GM20431 (cell line): ENCODE data around the gene UST.
"Not testable (repeated sequence)": the region's sequence is repeated elsewhere in the genome, so short reads cannot be mapped to it uniquely, and the experiment has no call there.

Experiments
- in situ Hi-C: fragments of 300-500 bp; cut with MseI, MboI; formaldehyde crosslinking; loops from one replicate; pipeline ENCODE4 v1.15.0; 2020; ENCODE audit warnings: low sequenced_read_pairs; ENCODE audit not compliant: unreplicated experiment

UST gene

DNA sequence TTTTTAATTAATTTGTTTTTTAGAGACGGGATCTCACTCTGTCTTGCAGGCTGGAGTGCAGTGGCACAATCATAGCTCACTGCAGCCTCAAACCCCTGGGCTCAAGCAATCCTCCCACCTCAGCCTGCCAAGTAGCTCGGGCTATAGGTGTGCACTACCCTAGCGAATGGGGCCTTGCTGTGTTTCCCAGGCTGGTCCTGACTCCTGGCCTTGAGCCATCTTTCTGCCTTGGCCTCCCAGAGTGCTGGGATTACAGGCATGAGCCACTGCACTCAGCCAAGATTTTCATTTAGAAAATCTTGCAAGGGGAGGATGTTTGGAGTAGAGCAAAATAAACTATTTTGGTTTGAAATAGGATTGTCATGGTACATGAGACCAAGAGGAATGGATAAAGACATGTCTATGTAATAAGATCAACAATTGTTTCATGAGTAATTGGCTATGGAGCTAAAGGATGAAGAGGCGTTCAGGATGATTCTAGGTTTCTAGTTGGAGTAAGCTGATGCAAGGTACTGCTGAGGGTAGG is 237.8 kb downstream of the UST start:
- in situ Hi-C loops: no loop called here

DNA sequence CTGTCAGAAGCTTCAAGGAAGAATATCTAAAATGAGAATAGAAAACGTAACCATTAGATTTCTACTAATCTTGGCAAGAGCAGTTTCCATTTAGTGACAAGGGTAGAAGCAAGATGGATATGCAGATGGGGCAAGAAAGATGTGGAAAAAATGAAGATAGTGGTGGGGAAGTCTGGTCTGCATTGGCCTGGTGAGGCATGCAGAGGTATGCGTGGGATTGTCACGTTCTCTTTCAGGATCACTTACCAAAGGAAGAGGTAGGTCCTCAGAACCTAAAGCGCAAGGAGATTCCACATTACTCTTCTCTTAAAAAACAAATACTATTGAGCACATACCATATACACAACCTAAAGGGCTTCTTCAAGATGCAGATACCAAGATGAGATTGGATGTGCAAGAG is 238.7 kb downstream of the UST start:
- in situ Hi-C loops: no loop called here

DNA sequence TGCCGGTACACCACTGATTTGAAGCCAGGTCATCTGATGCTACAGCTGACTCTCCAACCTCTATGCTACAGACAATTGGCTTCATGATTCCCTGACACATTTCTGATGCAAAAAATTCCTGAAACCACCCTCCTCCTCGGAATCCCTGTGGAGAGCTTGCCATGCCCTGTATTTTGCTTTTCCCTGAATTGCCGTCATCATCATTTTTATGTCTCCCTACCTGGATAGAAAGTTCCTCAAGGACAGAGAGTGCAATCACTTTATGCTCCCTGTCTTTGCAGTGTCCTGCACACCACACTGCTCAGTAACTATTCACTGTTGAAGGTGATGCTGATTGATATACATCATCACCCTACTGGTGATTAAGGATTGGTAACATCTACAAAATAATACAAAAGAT is 239.8 kb downstream of the UST start:
- in situ Hi-C loops: no loop called here

DNA sequence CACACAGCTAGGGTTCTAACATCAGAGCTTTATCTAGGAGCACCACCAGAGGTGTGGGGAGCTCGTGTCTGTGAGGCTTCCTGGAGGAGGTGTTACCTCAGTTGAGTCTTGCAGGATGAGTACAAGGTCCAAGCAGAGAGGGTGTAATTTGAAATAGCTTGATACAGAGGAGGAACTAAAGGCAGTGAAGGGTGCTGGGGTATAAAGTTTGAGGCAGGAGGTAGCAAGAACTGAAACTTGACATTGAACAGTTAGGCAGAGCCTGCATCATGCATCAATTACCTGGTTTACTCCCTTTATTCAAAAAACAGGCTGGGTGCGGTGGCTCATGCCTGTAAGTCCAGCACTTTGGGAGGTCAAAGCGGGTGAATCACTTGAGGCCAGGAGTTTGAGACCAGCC is 241.2 kb downstream of the UST start:
- in situ Hi-C loops: no loop called here

DNA sequence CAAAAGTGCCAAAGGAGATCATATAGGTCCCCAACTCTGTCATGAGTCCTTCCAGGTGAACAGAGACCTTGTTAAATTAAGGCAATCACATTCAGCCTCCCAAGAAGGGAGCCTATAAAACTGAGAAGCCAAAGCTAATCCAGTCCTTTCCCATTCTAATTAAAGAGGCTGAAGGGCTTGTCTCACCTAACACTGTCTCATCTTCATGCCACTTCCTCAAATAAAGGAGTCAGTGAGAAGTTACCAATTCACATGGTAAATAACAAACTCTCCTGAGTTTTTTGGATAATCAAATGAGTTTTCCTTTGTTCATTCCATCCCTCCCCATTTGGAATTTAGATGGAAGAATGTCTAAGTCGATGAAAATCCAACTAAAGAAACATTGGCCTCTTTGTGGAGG is 242.8 kb downstream of the UST start:
- in situ Hi-C loops: no loop called here

DNA sequence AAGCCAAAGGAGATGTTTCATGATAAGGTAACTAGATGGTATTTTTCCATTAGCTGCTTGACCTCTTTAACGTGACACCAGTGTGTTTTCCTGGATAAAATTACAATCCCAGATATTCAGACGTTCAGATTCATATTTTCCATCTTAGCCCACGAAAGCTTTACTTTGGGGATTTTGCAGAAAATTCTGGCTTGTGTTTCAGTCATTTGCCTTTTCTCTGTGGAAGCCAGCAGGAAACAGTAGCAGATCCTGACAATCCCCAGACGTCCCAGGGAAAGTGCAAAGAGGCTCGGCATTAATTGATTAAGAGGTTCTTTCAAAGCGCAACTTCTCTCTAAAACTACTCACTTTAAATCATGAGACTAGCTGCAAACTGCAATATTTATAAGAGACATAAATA is 243.6 kb downstream of the UST start:
- in situ Hi-C loops: no loop called here

DNA sequence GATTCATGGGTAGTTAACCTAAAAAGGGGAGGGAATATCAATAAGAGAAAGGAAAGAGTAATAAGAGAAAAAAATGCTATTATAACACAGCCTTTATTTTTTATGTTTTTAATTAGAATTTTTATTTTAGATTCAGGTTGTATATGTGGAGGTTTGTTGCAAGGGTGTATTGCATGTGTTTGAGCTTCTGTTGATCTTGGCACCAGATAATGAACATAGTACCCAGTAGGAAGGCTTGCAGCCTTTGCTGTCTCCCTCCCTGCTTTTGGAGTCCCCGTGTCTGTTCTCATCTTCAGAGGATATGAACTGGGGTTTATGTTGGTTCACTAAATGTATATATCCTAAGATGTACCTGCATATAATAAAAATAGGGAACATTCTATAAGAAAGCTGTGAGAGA is 250.0 kb downstream of the UST start:
- in situ Hi-C loops: no loop called here

DNA sequence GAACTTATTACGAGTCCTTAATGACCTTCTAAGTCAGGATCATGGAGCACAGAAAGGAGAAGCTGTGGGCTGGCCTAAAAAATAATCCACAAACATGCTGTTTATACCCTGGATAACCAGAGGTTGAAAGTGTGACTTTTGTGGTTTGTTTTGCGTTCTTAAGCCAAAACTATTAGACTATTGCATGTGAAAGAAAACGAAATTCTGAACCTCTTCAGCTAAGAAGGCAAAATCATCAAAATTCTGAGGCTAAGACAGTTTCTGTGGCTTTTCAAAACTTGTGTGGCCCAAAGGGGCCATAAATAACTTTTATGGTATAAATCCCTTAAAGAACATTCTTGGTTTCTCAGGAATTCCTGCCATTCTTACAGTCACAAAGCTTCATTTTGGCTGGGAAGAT is 251.0 kb downstream of the UST start:
- in situ Hi-C loops: no loop called here

DNA sequence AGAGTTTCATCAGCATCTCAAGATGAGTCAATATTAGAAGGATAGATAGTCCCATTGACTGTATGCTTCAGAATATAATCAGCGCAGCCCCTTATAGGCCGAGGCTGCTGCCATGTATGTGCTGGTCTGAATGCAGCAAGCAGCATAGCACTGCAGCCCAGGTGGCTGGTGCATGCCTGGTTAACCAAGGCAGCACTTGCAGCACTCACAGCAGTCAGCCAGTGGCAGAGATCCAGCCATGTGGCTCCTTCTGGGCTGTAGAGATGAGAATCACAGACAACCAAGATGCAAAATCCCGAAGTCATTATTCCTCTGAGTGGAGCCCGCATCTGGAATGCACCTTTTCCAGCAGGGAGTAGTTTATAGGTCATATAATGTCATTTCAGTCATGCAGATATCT is 251.9 kb downstream of the UST start:
- in situ Hi-C loops: no loop called here

DNA sequence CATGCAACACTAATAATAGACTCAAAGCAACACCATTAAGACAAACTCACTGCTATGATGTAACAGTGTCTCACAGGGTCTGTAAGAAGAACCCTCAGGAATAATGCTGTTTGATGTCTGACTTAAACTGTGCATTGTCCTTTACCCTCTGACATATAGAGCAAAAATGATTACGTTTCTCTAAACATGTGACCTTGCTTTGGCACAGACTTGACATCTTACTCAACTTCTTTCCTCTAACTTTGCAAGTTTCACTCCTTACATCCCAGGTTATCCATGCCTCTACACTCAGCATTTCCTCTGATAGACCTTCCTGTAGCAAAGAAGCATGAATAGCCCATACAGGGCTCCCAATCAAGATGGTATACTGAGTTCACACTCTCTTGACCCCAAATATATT is 252.7 kb downstream of the UST start:
- in situ Hi-C loops: no loop called here

DNA sequence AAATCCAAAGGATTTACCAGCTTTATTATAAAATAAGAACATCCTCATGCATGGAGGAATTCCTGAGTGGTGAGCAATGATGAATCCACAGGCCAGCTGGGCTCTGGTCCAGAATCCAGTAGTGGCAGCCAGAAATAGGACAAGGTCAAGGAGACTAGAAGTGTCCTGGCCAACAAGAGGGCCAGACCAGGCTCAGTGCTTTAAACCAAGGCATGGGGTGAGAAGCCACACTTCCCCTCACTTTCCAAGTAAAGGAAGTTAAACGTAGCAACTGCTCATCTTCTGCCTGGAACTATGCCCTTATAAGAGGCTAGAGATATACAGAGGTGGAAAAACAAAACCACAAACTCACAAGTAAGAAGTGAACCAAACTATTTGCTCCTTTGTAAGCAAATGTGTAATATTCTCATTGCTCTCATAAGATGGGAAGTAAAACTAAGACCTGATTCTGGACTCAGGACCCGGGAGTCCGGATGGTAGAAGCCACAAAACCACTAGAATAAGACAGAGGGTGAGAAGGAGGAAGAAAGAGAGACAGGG is 253.2 kb downstream of the UST start:
- in situ Hi-C loops: no loop called here

DNA sequence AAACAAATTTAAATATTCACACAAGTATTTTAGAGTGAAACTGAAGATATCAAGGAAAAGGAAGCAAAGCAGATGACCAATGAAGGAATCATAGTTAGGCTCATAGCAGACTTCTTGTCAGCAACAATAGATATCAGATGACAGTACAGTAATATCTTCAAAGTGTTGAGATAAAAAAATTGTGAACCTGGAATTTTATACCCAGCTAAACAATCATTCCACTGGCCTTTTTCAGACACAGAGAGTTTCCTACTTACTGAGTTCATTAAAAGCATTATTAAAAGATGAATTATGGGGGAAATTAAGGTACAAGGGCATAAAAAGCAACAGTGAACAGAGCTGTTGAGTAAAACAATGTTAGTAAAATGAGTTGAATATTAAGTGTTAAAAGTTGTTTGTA is 254.6 kb downstream of the UST start:
- in situ Hi-C loops: no loop called here

DNA sequence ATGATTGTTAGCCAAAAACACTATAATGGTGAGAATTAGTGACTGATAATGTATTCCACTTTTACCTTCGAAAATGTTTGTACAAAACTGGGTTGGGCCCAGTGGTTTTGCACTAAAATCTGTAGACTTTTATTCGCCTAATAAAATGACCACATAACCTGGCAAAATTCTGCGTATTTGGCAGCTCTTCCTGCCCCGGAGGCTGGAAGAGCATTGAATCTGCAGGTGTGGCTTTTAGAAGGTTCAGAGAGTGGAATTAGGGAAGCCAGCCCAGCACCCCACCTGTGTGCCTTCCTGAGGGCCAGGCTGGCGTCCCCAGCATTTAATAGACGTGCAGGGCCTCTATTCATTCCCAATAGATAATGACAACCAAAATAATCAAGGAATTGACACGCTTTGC is 256.7 kb downstream of the UST start:
- in situ Hi-C loops: no loop called here

DNA sequence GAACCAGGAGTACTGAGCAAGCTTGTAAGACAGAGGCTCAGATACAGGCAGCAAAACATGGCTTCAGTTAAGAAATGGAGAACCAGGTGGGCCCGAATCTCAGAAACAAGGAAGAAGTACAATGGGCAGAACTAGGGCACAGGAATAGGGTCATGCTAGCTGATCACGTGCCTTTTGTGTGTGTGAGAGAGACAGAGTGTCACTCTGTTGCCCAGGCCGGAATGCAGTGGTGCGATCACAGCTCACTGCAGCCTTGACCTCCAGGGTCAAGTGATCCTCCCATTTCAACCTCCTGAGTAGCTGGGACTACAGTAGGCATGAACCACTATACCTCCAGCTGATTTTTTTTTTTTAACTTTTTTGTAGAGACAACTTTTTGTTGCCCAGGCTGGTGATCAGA is 257.8 kb downstream of the UST start:
- in situ Hi-C loops: no loop called here

DNA sequence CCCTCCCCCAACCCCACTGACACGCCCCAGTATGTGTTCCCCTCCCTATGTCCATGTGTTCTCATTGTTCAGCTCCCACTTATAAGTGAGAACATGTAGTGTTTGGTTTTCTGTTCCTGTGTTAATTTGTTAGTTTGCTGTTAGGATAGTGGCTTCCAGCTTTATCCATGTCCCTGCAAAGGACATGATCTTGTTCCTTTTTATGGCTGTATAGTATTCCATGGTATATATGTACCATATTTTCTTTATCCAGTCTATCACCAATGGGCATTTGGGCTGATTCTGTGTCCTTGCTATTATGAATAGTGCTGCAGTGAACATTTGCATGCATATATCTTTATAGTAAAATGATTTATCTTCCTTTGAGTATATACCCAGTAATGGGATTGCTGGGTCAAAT is 259.4 kb downstream of the UST start:
- in situ Hi-C loops: not testable (repeated sequence)

DNA sequence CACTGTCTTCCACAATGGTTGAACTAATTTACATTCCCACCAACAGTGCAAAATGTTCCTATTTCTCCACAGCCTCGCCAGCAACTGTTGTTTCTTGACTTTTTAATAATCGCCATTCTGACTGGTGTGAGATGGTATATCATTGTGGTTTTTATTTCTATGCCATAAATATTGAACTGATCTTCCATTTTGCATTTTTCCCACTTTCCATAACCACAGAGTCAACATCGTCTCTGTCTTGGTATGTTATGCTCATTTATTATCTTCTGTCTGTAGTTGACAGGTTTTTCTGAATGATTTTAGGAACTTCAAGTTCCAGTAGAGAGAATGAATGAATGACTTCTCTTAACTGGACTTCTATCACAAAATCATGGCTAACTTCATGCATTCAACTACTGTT is 259.8 kb downstream of the UST start:
- in situ Hi-C loops: no loop called here

DNA sequence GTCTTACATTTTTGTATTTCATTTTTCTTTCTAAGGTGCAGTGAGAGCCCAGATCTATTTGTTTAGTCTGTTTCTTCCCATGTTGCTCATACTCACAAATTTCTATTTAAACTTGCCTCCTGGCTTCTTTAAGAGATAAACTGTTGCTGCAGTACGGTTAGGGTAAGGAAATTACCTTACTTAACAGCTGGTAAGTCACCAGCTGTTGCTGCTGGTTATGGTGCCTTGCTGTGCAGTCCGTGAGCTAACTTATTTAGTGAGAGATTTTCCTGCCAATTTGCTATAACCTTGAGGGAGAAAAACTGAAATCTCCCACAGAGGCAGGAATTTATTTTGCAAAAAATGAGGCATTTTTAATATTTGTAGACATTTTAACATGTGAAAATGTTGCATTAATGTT is 261.0 kb downstream of the UST start:
- in situ Hi-C loops: no loop called here

DNA sequence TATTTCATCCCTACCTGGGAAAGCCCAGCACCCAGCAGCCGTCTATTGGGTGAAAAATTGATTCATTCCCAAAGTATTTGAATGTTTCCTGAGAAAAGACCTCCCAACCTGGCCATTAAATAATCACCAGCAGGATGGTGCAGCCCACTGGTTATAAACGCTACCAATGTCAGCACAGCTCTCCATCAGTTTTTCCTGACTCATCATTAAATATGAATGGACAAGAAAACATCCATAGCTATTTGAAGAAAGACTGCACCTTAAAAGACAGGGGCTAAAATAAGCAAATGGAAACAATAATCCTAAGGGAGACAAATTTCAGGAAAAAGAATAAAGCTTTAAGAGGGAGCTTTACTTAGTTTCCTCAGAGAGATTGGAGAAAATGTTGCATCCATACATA is 261.9 kb downstream of the UST start:
- in situ Hi-C loops: no loop called here

DNA sequence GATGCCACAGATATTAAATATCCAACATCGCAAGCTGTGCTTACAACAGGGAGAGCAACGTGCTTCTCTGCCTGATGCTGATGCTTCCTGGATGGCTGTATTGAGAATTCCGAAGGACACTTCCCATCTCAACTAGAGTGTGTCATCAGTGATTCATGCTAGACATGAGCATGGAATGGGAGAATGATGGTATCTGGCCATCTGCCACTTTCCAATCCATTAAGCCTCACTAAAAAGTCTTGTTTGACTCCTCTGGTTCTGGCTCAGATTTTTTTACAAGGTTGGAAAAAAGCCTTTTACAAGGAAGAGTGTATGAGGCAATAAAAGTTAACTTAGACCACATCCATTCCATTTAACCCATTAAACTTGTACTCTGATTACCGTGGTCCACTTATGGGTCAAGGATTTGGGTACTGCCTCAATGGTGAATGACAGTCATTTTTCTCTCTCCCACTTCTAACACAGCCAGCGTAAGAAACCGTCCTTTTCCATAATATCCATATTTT is 265.3 kb downstream of the UST start:
- in situ Hi-C loops: no loop called here

DNA sequence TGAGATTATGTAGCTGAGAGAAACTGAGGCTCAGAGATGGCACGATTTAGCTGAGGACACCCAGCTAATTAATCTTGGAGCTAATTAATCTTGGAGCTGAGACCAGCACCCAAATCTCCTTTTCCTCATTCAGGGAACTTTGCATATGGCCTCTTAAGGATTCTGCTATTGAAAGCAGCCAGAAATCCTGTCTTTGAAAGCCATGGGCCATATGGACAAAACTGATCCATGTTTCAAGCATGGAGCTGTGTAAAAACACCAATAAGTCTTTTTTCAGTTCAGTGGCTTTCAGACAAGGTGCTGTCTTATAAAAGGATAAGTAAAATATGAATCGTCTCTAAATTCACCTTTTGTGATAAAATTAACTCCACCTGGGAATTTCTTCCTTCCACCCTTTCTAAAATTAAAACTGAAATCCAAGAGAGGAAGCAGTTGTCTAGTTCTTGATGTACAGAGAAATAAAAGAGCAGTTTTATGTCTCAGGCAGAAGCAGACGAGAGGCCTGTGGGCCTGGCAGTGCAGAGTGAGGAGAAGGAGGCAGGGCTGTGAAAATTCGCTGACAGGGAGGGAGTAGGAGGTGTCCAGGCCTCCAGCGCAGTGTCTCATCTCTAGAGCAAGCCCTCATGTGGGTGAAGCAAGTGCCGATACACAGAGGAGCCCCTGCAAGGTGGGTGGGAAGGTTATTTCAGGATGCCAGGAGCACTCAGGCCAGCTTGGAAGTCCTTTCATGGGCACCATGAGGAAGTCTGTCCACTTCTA is 266.9 kb downstream of the UST start:
- in situ Hi-C loops: no loop called here

DNA sequence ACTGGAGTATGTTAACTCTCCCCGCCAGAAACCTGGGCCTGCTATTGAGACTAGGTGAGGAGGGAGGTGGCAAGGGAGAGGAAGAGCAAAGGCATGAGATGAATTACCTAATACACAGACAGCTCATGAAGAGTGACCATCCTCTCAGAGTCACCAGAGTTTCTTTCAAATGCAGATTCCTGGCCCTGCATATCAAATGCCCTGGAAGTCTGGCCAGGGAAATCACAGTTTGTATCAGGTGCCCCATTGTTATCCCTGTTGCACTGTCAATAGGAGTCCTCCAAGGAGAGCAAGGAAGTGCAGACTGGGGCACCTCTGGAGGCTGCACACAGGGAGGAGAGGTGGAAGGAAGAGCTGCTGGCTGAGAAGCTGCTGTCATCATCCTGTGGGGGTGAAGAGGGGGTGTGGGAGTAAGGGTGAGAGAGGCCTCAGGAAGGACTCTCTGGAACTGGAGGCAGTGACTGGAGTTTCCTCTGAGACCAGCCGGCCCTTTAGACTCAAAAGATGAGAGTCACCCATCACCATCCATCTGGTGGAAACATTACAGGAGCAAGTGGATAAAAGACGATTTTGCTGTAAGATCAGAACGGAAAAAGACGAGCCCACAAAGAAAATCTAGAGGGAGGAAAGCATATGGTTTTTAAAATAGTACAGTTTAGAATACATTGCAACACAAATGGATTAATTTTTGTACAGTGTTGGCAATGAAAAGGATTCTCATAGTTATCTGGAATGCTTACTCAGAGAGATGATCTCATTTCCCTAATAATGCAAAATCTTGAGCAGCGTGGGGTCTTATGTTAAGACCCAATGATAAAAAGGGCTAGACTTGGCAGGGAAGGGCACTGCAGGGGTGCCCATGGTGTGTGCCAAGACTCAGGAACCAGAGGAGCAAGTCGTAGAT is 268.1 kb downstream of the UST start:
- in situ Hi-C loops: no loop called here
